Kasumi-1 (cell line): ENCODE data around the gene CFAP74.

Source experiments
- DNase-seq, 2 experiments: peaks; one replicate each; lab custom pipeline; 2025; lab: John Stamatoyannopoulos, UW

The CFAP74 gene

DNA sequence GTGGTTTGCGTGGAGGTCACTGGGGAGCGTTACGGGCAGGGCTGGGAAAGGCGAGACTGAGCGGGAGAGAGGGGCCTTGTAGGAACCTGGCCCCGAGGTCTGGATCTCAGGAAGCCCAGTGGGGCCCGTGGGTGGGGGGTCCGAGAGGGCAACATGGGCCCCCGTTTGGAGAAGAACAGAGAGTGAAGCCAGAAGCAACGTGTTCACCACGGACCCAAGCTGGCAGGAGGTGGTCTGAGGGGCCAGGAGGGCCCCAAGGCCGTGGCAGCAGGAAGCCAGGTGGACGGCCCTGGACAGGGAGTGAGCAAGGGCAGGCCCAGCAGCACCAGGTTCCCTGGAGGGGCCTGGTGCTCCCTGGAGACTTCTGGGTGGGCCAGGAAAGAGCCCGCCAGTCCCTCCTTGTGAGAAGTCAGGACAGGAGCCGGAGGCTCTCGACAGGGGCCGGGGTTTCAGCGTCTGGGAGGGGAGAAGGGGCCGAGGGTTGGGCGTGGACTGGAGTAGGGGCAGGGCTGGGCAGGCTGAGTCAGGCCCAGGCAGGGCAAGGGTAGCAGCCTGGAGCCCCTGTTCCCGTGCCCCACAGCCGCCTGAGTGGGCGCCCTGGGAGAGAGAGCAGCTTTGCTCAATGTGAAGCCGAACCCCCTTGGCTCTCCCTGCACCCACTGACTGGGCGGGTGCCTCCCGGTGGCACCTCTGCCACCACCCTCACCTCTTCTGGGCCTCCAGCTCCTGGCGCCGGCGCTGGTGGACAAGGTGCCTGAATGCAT is 33.5 kb downstream of the CFAP74 start:
- DNase-seq, result no peak

DNA sequence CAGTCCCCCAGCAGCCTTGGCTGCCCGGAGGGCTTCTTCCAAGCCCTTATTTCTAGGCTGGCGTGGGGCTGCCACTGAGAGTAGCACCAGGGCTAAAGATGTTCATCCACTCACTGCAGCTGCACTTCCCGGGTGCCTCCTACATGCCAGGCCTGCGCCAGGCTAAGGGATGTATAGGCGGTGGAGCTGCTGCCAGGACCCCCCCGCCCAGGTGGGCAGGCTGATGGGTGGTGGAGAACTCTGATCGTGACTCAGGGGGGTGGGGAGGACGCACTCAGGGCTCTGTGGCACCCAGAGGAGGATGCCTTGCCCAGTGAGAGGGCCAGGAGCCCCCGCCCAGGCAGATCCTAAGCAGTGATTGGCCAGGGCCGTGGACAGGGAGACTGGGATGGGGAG is 34.1 kb downstream of the CFAP74 start:
- no peak for DNase-seq

DNA sequence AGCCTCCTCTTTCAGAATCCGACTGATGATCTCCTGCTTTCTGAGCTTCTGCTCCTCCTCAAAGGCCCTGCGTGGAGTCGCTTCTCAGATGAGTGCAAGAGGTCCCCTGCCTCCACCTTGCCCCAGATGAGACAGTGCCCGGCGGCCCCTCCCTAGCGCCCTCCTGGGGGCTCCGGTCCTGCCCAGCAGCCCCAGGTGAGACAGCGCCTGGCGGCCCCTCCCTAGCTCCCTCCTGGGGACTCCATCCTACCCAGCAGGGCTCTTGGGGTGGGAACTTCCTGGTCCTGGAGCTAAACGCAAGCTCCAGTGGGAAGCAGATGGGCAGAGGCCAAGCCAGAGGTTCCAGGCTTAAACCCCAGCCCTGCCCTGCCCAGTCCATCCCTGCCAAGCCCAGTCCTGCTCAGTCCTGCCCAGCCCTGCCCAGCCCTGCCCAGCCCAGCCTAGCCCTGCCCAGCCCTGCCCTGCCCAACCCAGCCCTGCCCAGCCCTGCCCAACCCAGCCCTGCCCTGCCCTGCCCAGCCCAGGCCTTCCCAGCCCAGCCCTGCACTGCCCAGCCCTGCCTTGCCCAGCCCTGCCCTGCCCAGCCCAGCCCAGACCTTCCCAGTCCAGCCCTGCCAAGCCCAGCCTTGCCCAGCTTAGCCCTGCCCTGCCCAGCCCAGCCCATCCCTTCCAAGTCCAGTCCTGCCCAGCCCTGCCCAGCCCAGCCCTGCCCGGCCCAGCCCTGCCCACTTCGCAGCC is 34.6 kb downstream of the CFAP74 start:
- DNase-seq, result no peak

DNA sequence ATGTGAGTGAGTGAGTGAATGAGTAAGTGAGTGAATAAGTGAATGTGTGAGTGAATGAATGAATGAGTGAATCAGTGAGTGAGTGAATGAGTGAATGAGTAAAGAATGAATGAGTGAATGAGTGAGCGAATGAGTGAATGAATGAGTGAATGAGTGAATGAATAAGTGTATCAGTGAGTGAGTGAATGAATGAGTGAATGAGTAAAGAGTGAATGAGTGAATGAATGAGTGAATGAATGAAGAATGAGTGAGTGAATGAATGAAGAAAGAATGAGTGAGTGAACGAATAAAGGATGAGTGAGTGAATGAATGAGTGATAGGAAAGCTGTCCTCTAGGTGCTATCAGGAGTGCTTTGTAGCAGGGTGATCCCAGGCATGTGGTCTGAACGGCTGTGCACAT is 35.7 kb downstream of the CFAP74 start:
- no peak for DNase-seq

DNA sequence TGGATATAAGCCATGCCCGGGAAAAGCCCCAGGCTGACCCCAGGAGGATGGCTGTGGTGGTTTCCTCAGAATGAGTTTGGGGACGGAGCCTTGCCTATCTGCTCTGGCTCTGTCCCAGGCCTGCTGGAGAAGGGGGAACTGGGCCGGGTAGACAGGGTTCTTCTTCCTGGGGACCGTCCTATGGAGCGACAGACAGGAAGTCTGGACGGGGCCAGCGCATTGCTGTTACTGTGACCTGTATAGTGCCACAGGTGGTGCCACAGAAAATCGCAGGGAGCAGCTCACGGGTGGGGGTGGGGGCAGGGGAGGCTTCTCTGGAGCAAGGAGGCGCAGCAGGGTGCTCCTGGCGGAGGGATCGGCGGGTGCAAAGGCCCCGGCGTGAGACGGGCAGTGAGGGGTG is 36.4 kb downstream of the CFAP74 start:
- DNase-seq, result no peak

DNA sequence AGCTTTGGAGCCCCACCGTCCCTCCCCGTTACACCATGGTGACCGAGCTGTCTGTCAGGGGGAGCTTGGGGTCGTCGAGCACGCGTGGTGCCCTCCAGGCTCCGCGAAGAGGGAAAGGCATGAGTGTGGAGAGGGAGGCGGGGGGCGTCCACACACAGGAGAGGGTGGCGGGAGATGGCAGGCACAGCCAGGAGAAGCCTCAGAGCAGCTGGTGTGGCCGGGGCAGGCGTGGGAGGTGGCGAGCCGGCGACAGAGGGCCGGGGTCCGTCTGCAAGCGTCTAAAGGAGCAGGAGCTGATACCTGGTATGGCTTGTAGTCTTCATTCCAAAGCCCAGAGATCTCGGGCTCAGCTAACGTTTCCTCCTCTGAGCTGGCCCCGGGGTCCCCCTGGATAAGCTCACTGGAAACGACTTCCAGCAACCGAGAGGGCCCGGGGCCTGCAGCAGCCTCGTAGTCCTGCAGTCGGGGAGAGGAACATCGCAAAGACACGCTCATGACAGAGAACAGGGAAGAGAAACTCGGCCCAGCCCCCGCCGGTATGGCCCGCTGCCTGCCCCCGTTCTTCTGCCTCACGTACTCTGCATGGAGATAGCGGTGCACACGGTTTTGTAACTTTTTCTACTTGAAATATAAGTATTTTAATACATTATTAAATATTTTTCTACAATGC is 37.4 kb downstream of the CFAP74 start:
- no peak for DNase-seq

DNA sequence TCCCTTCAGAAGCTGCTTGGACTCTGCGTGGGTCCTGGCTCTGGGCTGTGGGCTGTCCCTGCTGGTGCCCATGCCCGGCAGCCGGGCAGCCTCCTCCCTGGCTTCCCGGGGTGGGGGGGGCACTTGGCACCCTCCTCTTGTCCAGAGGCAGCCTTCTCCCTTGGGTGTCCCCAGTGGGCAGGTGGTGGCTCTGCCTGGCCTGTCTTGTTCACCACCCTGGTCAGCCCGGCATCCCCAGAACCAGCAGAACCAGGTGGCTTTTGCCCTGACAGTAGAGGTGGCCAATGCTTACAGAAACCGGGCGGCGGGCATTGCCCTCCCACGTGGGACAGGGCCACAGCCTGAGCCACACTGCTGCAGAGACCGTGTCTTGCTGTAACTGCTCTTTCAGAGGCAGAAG is 38.0 kb downstream of the CFAP74 start:
- DNase-seq, result no peak

DNA sequence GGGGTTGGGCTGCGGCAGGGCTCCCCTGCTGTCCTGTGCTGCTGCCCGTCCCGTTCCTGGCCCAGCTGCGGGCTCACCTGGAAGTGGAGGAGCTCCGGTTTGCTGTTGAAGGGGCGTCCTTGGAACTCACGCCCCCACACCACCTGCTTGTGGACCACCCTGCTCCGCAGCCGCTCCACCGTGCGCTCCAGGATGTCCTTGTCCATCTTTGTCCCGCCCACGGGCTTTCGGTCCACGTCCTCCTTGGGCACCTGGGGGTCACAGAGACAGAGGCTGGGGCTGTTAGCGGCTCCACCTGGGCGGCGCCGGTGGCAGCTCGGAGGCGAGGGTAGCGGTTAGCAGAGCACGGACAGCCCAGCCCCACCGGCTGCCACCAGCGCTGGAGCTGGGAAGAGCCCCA is 38.8 kb downstream of the CFAP74 start:
- no peak for DNase-seq

DNA sequence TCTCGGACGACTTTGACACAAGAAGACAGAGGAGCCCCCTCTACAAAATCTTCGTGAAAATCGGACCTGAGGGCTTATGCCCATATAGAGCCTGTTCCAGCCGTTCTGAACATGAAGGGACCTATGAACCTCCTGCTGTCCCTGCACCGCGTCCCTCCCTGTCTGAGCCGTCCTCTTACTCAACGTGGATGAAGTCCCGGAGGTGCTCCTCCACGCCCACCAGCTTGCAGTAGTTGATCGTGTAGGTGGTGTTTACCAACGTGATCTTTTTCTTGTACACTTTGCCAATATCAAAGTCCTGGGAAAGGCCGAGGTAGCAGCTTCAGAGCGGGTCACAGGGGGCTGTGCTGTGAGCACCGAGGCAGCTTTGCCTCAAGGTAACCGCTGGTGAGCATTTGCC is 40.0 kb downstream of the CFAP74 start:
- no peak for DNase-seq

DNA sequence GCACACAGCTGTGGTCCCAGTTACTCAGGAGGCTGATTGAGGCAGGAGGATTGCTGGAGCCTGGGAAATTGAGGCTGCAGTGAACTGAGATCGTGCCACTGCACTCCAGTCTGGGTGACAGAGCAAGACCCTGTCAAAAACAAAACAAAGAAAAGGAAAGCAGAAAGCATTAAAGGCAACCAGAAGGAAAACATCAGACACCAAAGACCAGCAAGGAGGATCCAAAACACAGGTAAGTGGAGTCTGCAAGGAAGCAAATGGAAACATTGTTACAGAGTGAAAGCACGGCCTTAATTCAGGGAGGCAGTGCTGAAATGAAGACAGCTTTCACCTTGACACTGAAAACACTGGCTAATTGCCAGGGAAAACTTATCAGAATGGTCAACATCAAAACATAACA is 40.8 kb downstream of the CFAP74 start:
- no peak for DNase-seq

DNA sequence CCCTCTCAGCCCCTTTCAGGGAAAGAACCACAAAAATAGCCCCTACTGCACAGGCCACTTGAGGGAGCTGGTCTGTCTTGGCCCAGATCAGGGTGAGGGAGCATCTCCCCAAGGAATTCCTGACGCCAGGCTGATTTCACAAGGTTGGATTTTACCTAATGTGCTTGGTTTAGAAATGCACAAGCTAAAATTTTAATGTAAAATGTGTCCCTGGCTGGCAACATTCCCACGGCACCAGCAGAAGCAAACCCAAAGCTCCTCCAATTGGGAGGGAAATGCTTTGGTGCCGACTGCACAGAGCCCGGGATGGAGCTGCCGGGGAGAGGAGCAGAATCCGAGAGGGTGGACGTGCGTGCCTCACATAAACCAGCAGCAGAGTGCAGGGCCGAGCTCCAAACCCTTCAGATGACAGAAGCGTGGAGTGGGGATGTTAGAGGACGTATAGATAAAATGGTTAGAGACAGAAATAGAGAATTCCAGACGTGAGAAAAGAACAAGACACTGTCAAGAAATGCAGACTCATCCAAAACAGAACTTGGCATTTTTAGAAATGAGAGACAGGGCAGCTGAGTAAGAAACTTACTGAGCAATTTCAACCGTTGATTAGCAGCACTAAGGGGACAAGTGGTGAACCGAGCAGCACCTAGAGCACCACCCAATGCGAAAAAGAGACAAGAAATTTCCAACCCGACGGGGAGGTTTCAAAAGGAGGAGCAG is 42.9 kb downstream of the CFAP74 start:
- DNase-seq, result no peak

DNA sequence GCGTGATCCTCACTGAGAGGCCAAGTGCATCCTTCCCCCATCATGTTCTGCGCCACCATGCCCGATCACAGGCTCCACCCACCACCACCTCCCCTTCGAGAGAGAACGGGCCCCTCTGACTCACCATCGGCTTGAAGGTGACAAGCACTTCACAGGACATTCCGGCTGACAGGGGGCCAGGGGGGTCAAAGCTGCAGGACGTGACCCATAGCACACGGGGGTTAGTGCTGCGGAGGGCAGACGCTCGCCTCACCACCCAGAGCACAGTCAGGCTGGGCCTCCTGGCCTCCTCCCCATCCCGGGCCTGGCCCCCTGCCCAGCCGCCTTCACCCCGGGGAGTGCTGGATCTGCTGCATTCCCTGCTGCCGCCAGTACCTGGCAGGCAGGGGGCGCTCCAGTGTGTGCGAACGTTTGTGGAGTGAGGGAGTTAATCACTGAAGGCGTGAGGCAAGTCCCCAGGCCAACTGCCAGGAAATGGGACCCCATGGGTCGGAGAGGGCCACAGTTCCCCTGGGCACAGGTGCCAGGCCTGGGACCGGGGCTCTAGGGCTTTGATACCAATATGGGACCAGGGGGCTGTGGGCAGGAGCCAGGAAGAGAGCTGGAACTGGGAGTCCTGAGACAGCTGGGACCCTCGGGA is 43.6 kb downstream of the CFAP74 start:
- DNase-seq, result peak; percentile 67 to 76

DNA sequence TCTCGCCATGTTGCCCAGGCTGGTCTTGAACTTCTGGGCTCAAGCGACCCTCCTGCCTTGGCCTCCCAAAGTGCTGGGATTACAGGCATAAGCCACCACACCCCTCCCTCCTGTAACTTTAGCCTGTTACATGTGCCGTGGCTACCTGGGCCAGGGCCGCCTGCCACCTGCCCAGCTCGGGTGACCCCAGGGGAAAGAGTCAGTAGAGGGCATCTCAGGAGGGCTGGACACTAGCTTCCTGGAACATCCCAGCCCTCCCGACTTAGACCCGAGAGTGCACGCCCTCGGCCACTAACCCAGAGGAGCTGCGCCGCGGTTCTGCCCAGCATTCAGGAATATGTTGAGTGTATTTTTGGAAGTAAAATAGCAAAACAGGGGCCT is 44.1 kb downstream of the CFAP74 start:
- no peak for DNase-seq

DNA sequence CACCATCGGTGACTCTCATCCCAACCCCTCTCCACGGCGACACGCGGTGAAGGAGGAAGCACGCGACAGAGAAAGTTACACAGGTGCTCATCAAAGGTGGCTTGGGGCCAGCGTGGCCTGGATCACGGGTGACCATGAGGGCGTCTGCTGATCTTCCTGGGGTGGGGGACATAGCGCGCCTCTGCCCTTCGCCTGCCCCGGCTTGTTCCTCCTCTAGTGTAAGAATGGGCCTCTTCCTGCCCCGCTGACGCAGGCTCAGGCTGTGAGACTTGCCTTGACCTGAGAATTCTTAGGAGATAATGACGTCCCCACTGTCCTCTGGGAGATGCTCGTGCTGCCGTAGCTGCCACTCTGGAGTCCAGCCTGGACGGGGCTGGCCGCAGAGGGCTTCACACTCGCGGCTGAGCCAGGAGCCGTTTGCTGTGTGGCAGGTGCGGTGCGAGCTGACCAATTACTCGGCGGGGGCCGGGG is 45.5 kb downstream of the CFAP74 start:
- no peak for DNase-seq

DNA sequence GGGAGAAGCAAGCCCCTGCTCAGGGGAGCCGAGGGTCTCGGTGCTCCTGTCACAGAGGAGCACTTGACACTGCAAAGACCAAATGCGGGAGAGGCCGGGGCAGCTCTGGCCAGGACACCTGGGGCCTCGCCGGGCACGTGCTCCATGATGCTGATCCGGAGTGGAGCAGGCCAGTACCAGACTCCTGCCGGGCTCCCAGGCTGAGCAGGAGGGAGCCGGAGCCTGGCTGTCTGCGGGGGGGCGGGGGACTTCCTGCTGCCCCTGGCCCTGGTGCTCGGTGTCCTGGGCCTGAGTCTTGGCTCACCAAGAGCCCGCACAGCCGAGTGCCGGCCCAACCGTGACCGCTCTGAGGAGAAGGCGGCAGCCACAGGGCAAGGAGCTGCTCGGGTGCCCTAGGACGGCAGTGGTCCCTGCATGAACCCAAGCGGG is 46.0 kb downstream of the CFAP74 start:
- no peak for DNase-seq

DNA sequence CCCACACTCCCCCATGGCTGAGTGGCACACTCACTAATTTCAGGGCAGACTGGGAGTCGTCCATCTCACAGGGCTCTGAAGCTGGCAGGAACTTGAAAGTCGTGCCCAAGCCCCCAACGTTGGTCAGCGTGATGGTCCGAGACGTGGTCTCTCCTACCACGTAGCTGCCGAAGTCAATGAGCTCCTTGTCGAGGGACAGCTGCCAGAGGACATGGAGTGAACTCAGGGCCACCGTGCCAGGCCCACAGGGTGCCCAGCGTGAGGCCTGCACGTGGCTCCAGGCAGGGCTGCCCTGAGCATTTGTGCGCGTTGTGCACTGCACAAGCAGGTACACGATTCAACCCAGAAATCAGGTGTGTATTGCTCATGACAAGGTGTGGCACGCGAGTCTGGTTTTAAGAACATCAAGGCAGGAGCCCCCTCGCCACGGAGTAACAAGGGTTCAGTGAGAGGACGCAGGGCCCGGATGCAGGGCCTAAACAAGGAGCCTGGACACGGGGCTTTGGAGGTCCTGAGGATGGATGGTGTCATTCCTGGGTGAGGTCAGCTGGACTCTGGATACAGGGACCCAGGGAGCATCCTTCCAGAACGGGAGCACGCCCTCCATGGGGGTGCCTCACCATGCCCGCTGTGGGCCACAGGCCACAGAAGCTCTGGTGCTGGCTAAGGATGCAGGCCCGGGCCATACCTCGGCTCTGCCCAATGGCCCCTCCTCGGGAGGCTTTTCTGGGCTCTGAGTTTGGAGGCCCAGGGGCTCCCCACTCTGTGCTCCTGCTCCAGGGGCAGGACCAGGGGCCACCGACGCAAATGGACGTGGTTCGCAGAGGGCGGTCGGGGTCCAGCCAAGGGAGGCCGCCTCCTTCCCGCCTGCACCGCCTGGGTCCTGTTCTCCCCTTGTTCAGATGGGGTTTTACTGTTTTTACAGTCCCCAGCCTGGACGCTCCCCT is 46.7 kb downstream of the CFAP74 start:
- no peak for DNase-seq

DNA sequence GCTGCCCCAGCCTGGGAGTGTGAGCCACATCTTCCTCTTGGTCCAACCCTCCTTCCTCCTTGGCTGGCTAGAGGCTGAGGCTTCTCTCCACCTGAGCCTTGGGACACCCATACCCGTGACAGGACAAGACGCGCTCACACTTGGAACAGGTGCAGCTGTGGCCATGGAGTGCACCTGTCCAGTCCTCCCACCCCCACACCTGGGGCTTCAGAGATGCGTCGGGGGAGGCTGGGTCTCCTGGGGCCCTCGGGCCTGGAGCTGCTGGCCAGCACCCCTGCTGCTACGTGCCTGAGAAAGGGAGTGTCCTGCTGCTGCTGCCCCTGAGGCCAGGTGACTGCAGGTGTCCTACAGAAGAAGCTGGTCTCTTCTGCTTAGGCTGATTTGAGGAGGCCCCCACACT is 47.5 kb downstream of the CFAP74 start:
- DNase-seq, result no peak

DNA sequence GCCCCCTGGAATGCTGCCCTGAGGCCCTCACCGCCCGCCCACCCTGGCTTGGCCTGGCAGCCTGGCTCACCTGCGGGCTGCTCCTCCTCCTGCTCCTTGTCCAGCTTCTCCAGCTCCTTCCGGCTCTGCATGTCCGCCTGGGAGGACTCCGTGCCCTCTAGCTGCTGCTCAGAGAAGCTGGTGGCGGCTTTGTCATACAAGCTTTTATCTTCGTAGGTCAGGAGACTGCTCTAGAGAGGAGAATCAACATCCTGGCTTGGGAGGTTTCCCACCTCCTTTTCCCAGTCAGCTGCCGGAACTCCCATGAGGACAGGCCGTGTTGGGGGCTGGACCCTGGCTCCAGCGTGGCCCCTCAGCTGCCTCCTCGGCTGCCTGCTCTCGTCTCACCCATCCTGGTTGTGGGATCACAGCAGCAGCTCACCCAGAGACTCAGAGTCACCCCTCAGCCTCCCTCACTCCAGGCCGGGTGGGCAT is 47.9 kb downstream of the CFAP74 start:
- no peak for DNase-seq

DNA sequence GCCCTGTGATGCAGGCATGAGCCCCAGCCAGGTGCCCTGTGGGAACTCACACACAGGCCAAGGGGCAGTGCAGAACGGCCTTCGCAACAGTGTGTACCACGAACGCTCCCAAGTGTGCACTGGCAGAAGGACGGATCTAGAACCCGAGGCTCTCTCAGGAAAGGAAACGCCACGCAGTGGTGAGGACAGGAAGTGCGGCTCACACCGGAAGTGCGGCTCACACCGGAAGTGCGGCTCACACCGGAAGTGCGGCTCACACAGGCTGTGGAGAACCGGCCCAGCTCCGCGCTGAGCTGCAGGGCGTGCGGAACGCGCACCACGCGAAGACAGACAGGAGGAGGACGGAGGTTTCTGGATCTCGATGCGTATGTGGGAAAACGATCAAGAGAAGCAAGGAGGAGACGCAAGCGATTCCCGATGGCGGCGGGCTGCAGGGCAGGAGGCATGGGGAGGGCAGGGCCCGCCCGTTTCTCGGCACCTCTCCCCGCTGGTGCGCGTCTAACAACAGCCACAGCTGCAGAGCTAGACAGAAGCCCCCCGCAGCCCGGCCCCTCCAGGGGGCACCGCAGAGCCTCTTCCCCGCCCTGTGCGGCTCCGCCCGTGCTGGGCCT is 48.6 kb downstream of the CFAP74 start:
- DNase-seq, result no peak

DNA sequence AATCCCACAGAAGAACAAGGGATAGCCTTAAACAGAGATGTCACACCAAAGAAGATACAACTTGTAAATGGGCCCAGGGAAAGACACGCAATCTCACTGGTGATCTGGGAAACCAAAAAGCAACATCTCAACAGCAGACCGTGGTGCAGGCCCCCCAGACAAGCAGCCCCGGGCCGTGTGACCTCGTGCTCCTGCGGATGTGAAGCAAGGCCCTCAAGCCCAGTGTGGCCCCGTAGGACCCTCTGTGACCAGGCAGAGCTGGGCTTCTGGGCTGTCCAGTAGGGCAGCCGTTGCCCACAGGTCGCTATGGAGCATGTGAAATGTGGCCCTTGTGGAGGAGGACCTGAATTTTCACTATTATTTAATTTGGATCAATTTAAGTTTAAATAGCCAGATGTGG is 49.6 kb downstream of the CFAP74 start:
- DNase-seq, result no peak
